IMR-90 (cell line): ENCODE results near the gene SLC2A6. TPM values are rescaled to one million over a fixed set of nuclear protein-coding genes. Genes with fewer than 3 reads are reported as not detected.

Source experiments
- ATAC-seq: fragments of 200-7000 bp; cut with Tn5 transposase; 2 replicates; pipeline ENCODE4 v1.9.1; 2020; ENCODE audit warnings: low read depth, mild to moderate bottlenecking, moderate library complexity
- BruUV-seq: library from RNA; stranded (reverse); fragments of 400-500 nt; replicated peaks from 2 replicates; lab custom pipeline; 2021; lab: Mats Ljungman, UMichigan
- CTCF ChIA-PET: fragments of 300-600 bp; formaldehyde crosslinking; extraction: SDS; loops from one replicate; lab custom pipeline; 2021; ENCODE audit warnings: antibody characterized with exemption; lab: Yijun Ruan, JAX
- POLR2A ChIA-PET: fragments of 300-600 bp; sonication (Branson Sonifier 250); formaldehyde crosslinking; loops from one replicate; lab custom pipeline; 2022; ENCODE audit warnings: antibody characterized with exemption; ENCODE audit not compliant: unreplicated experiment; lab: Charles Lee
- DNase-seq: peaks from one replicate; pipeline ENCODE4 v3.0.0; 2013
- H2AFZ ChIP-seq: replicated peaks from 2 replicates; pipeline ENCODE3; 2013; ENCODE audit warnings: low read length, mild to moderate bottlenecking; ENCODE audit not compliant: poor library complexity
- H2AK5ac ChIP-seq: 2 replicates; pipeline ENCODE4 v1.6.1; 2013; ENCODE audit warnings: low read depth, low read length, inconsistent platforms
- H2AK9ac ChIP-seq: replicated peaks from 2 replicates; pipeline ENCODE3; 2013; ENCODE audit warnings: mild to moderate bottlenecking, low read depth, low read length, moderate library complexity; ENCODE audit not compliant: poor library complexity
- H2BK120ac ChIP-seq: 2 replicates; pipeline ENCODE4 v1.6.1; 2013; ENCODE audit warnings: low read depth, low read length, inconsistent platforms
- H2BK15ac ChIP-seq: 3 replicates; pipeline ENCODE4 v1.6.1; 2013; ENCODE audit warnings: low read depth, low read length, inconsistent platforms
- H2BK20ac ChIP-seq: 2 replicates; pipeline ENCODE4 v1.6.1; 2013; ENCODE audit warnings: low read depth, mild to moderate bottlenecking, inconsistent platforms, low read length, moderate library complexity
- H2BK5ac ChIP-seq: 2 replicates; pipeline ENCODE4 v1.6.1; 2013; ENCODE audit warnings: mild to moderate bottlenecking, low read depth, low read length, inconsistent platforms; ENCODE audit not compliant: poor library complexity, severe bottlenecking
- H3K14ac ChIP-seq: replicated peaks from 2 replicates; pipeline ENCODE4 v1.6.1; 2013; ENCODE audit warnings: low read depth, low read length, inconsistent platforms
- H3K18ac ChIP-seq: 2 replicates; pipeline ENCODE4 v1.6.1; 2013; ENCODE audit warnings: low read depth, low read length, control low read depth
- H3K23ac ChIP-seq: 2 replicates; pipeline ENCODE4 v1.6.1; 2013; ENCODE audit warnings: low read depth, low read length, inconsistent platforms
- H3K27ac ChIP-seq: 2 replicates; pipeline ENCODE4 v1.5.1; 2013; ENCODE audit warnings: mild to moderate bottlenecking, control low read depth, low read length; ENCODE audit not compliant: insufficient read depth
- H3K27me3 ChIP-seq: 2 replicates; pipeline ENCODE4 v1.6.1; 2013; ENCODE audit warnings: low read length; ENCODE audit not compliant: control insufficient read depth, insufficient read depth
- H3K36me3 ChIP-seq: 2 replicates; pipeline ENCODE4 v1.6.1; 2013; ENCODE audit warnings: low read length, mixed read lengths; ENCODE audit not compliant: control insufficient read depth, insufficient read depth
- H3K4ac ChIP-seq: 2 replicates; pipeline ENCODE4 v1.6.1; 2013; ENCODE audit warnings: low read depth, low read length, inconsistent platforms
- H3K4me1 ChIP-seq: 2 replicates; pipeline ENCODE4 v1.6.1; 2013; ENCODE audit warnings: low read length, mixed read lengths; ENCODE audit not compliant: control insufficient read depth, insufficient read depth
- H3K4me2 ChIP-seq: 2 replicates; pipeline ENCODE4 v1.6.1; 2013; ENCODE audit warnings: low read depth, mild to moderate bottlenecking, control low read depth, low read length, moderate library complexity
- H3K4me3 ChIP-seq: 2 replicates; pipeline ENCODE4 v1.5.1; 2013; ENCODE audit warnings: low read depth, mild to moderate bottlenecking, control low read depth, low read length, moderate library complexity; ENCODE audit not compliant: insufficient read depth
- H3K56ac ChIP-seq: 2 replicates; pipeline ENCODE4 v1.6.1; 2013; ENCODE audit warnings: low read length, inconsistent platforms; ENCODE audit not compliant: insufficient read depth; ENCODE audit errors: extremely low read depth
- H3K79me1 ChIP-seq, 2 experiments: 2 replicates each; pipeline ENCODE4 v1.6.1; 2013; ENCODE audit warnings: low read length in 2 of 2, inconsistent platforms in 1 of 2, low read depth in 1 of 2
- H3K9ac ChIP-seq: 2 replicates; pipeline ENCODE4 v1.6.1; 2013; ENCODE audit warnings: low read depth, low read length, control low read depth
- H3K9me1 ChIP-seq: 2 replicates; pipeline ENCODE4 v1.6.1; 2013; ENCODE audit warnings: low read length, inconsistent platforms; ENCODE audit not compliant: insufficient read depth
- H3K9me3 ChIP-seq: 2 replicates; pipeline ENCODE4 v1.6.1; 2013; ENCODE audit warnings: low read length; ENCODE audit not compliant: control insufficient read depth, insufficient read depth
- H4K20me1 ChIP-seq: 2 replicates; pipeline ENCODE4 v1.6.1; 2013; ENCODE audit warnings: low read length, inconsistent platforms; ENCODE audit not compliant: insufficient read depth
- H4K5ac ChIP-seq: 2 replicates; pipeline ENCODE4 v1.6.1; 2013; ENCODE audit warnings: mild to moderate bottlenecking, low read depth, low read length, control low read depth
- H4K8ac ChIP-seq, 2 experiments: 2 replicates each; pipeline ENCODE4 v1.6.1; 2013; ENCODE audit warnings: low read depth in 2 of 2, low read length in 2 of 2, control low read depth in 1 of 2, inconsistent platforms in 1 of 2
- H4K91ac ChIP-seq: 2 replicates; pipeline ENCODE4 v1.6.1; 2013; ENCODE audit warnings: low read depth, low read length, inconsistent platforms; ENCODE audit not compliant: insufficient read depth
- CEBPB ChIP-seq: IDR thresholded peaks from 2 replicates; pipeline ENCODE4 v1.6.1; 2012; ENCODE audit warnings: low read depth, low read length, improper control_type of control experiment
- RFX5 ChIP-seq: IDR thresholded peaks from 2 replicates; pipeline ENCODE4 v1.8.0; 2012; ENCODE audit warnings: low read depth, mild to moderate bottlenecking, low read length, moderate library complexity
- WGBS, 2 experiments: methylation state at CpG; one replicate each; pipeline versions ENCODE4 v1.1.5 to v1.1.7; 2013; ENCODE audit warnings: missing lambda C conversion rate in 2 of 2; ENCODE audit not compliant: insufficient read length in 1 of 2; ENCODE audit errors: extremely low coverage in 2 of 2; 5-methylcytosine and 5-hydroxymethylcytosine counted together
- dilution Hi-C: fragments of 300-500 bp; cut with HindIII; formaldehyde crosslinking; loops from one replicate; pipeline ENCODE4 v1.14.3; 2018; ENCODE audit warnings: low sequenced_read_pairs; ENCODE audit not compliant: unreplicated experiment
- in situ Hi-C: fragments of 300-500 bp; cut with MboI; formaldehyde crosslinking; loops from 3 replicates; pipeline ENCODE4 v1.14.3; 2019; ENCODE audit warnings: low sequenced_read_pairs, inconsistent platforms, mixed read lengths
- intact Hi-C: fragments of 100-400 bp; cut with micrococcal nuclease; formaldehyde crosslinking; loops from 2 replicates; pipeline ENCODE4 v1.10.0; 2022
- polyA plus RNA-seq, 3 experiments: library from polyadenylated mRNA; depleted of rRNA; stranded (reverse); fragments of >200 nt; gene quantifications; 2 replicates each; pipeline ENCODE4 v1.2.3, GENCODE V29; 2012; ENCODE audit warnings: low replicate concordance in 1 of 3
- total RNA-seq: library from RNA; depleted of rRNA; stranded (reverse); fragments of >200 nt; gene quantifications from 2 replicates; pipeline ENCODE4 v1.2.3, GENCODE V29; 2012

SLC2A6 gene
- total and polyA plus RNA-seq, 2 of the 4 experiments (the other 2 are of a cell fraction): 2.9 to 8.5 TPM

DNA sequence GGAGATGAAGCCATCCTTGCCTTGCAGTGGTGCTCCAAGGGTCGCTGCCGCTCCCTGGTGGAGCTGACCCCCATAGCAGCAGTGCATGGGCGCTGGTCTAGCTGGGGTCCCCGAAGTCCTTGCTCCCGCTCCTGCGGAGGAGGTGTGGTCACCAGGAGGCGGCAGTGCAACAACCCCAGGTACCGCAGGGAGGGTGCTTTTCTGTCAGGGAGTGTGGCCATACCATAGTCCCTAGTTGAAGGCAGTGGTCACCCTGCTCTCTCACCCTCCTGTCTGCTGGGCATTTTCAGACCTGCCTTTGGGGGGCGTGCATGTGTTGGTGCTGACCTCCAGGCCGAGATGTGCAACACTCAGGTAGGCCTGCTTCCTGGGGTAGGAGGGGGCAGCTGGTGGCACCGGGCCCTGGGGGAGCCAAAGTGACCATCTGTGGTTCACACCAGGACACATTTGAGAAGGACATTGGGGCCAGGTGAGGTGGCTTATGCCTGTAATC, 45.5 kb downstream of the SLC2A6 start:
- no peak overlapping the region for H3K4ac ChIP-seq
- H2AK9ac ChIP-seq: no peak overlapping the region
- H4K5ac ChIP-seq: no peak overlapping the region
- H3K56ac ChIP-seq: no peak overlapping the region
- H3K79me1 ChIP-seq: no peaks in the 10 kb centered on the region
- H3K14ac ChIP-seq: no peak overlapping the region
- no peak for DNase-seq
- H4K20me1 ChIP-seq: no peaks in the 10 kb centered on the region
- no peak overlapping the region for H4K8ac ChIP-seq
- no peak for ATAC-seq
- intact Hi-C loops: no loop called here
- H2BK5ac ChIP-seq: no peak overlapping the region
- no peaks in the 10 kb centered on the region for H3K9me3 ChIP-seq
- no TSS peak for BruUV-seq
- H3K36me3 ChIP-seq: no peaks in the 10 kb centered on the region
- no peak overlapping the region for H3K9ac ChIP-seq
- no peak overlapping the region for H2BK120ac ChIP-seq
- in situ Hi-C loops: no loop called here
- no peak for TF ChIP-seq CEBPB
- no peak for TF ChIP-seq RFX5
- no peak overlapping the region for H2BK15ac ChIP-seq
- ChIA-PET POLR2A (no interaction called here), CTCF (no interaction called here)
- peaks cover 7% of the 10 kb centered on the region for H3K27me3 ChIP-seq
- H2AK5ac ChIP-seq: no peak overlapping the region
- WGBS, 2 experiments: 74% methylated on average over 3 of the region's 11 CpGs; no CpG with 5 or more reads in 1 of the 2 experiments
- no peaks in the 10 kb centered on the region for H3K4me1 ChIP-seq
- dilution Hi-C loops: no loop called here
- H2AFZ ChIP-seq: no peak overlapping the region
- H3K27ac ChIP-seq: no peak overlapping the region
- H3K9me1 ChIP-seq: no peaks in the 10 kb centered on the region
- no peak overlapping the region for H3K18ac ChIP-seq
- no peak overlapping the region for H3K4me2 ChIP-seq
- no peak overlapping the region for H3K4me3 ChIP-seq
- H4K91ac ChIP-seq: no peak overlapping the region
- H2BK20ac ChIP-seq: no peak overlapping the region
- H3K23ac ChIP-seq: no peak overlapping the region
